B cell (primary cell): ENCODE data around the gene ALAD.
"Not testable (repeated sequence)": the region's sequence is repeated elsewhere in the genome, so short reads cannot be mapped to it uniquely, and the experiment has no call there.

Experiments
- EZH2 ChIP-seq: IDR thresholded peaks from 2 replicates; pipeline ENCODE4 v1.6.1; 2012; ENCODE audit warnings: borderline replicate concordance, low read depth, mild to moderate bottlenecking, moderate library complexity, low read length; ENCODE audit not compliant: insufficient read depth, poor library complexity, severe bottlenecking
- TF ChIP-seq, protein P1 (sequence below): fragments of 200-600 bp; IDR thresholded peaks from one replicate; pipeline ENCODE4 v1.8.0; 2022; ENCODE audit warnings: antibody characterized with exemption, mild to moderate bottlenecking

DNA sequence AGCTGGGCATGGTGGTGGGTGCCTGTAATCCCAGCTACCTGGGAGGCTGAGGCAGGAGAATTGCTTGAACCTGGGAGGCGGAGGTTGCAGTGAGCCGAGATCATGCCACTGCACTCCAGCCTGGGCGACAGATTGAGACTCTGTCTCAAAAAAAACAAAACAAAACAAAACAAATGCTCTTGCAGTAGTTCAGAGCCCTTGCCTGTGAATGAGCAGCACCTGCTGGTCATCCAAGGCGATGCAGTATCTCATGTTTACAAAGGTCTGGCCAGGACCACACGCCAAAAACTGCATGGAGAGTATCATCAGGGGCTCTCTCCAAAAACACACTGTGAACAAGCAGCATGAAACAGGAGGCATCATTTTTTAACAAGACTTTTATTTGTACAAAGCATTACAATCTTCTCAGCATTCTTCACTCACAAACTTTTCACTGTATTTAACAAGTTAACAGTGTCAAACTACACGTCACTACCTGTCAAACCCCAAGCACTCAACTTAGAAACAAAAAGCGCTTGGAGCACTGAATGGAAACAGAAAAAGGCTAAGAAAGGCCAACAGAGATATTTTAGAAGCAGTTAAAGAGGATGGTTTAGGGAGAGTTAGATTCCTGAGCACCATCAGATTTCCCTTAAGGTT, 5.9 kb upstream of the ALAD start:
- TF ChIP-seq, protein P1, sequence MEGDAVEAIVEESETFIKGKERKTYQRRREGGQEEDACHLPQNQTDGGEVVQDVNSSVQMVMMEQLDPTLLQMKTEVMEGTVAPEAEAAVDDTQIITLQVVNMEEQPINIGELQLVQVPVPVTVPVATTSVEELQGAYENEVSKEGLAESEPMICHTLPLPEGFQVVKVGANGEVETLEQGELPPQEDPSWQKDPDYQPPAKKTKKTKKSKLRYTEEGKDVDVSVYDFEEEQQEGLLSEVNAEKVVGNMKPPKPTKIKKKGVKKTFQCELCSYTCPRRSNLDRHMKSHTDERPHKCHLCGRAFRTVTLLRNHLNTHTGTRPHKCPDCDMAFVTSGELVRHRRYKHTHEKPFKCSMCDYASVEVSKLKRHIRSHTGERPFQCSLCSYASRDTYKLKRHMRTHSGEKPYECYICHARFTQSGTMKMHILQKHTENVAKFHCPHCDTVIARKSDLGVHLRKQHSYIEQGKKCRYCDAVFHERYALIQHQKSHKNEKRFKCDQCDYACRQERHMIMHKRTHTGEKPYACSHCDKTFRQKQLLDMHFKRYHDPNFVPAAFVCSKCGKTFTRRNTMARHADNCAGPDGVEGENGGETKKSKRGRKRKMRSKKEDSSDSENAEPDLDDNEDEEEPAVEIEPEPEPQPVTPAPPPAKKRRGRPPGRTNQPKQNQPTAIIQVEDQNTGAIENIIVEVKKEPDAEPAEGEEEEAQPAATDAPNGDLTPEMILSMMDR = peak; percentile 77
- not testable (repeated sequence) for TF ChIP-seq EZH2
